GM12873 (cell line): ENCODE data around the gene SLC7A6.

Experiments used
- CTCF ChIP-seq: IDR thresholded peaks from 2 replicates; pipeline ENCODE4 v1.5.1; 2012; ENCODE audit warnings: low read depth, mild to moderate bottlenecking, moderate library complexity, low read length, control low read depth; ENCODE audit not compliant: insufficient read depth; ENCODE audit errors: missing control alignments

Gene SLC7A6

GRCh38 chr16:68235887-68236136 lies 28.5 kb upstream of the SLC7A6 start, which contains the start of gene ESRP2:
ESRP2 (minus strand) TSS chr16:68236127; CDS start chr16:68236045, 82 bp downstream.
- TF ChIP-seq CTCF: no peak

GRCh38 chr16:68236137-68236825 lies 28.0 kb upstream of the SLC7A6 start:
- no peak for TF ChIP-seq CTCF

- TF ChIP-seq CTCF: no peak
Observed at GRCh38 chr16:68236826-68237242, 27.5 kb upstream of the SLC7A6 start.

- TF ChIP-seq CTCF: peak; percentile 6
Observed at GRCh38 chr16:68237243-68238028, 26.9 kb upstream of the SLC7A6 start.

GRCh38 chr16:68238029-68238345 lies 26.3 kb upstream of the SLC7A6 start:
- no peak for TF ChIP-seq CTCF

GRCh38 chr16:68242085-68242484 lies 22.2 kb upstream of the SLC7A6 start:
- TF ChIP-seq CTCF: no peak

- TF ChIP-seq CTCF: no peak
Observed at GRCh38 chr16:68242926-68243858, 21.1 kb upstream of the SLC7A6 start.
